ENCODE data around the gene ZNF740.

The ZNF740 gene

GRCh38 chr12:53224897-53225634, 44.5 kb downstream of the ZNF740 start:
- in situ Hi-C loops (cut with MboI; ENCODE audit: low sequenced_read_pairs, unreplicated experiment) = no loop called here
- TF ChIP-seq CTCF (IDR thresholded peaks at IDR 0.05; ENCODE audit: borderline replicate concordance, control extremely low read depth, extremely low read depth, insufficient read depth, missing control alignments) = no peak
- DNase-seq (ENCODE audit: low spot score) = no peak

GRCh38 chr12:53225635-53226424, 45.3 kb downstream of the ZNF740 start:
- DNase-seq (ENCODE audit: low spot score) = no peak
- no peak for TF ChIP-seq CTCF (IDR thresholded peaks at IDR 0.05; ENCODE audit: borderline replicate concordance, control extremely low read depth, extremely low read depth, insufficient read depth, missing control alignments)
- in situ Hi-C loops (cut with MboI; ENCODE audit: low sequenced_read_pairs, unreplicated experiment) = no loop called here

- in situ Hi-C loops (cut with MboI; ENCODE audit: low sequenced_read_pairs, unreplicated experiment) = no loop called here
- DNase-seq (ENCODE audit: low spot score) = no peak
- no peak for TF ChIP-seq CTCF (IDR thresholded peaks at IDR 0.05; ENCODE audit: borderline replicate concordance, control extremely low read depth, extremely low read depth, insufficient read depth, missing control alignments)
Observed at GRCh38 chr12:53226815-53227214, 46.3 kb downstream of the ZNF740 start.

- DNase-seq (ENCODE audit: low spot score) = no peak
- in situ Hi-C loops (cut with MboI; ENCODE audit: low sequenced_read_pairs, unreplicated experiment) = no loop called here
- TF ChIP-seq CTCF (IDR thresholded peaks at IDR 0.05; ENCODE audit: borderline replicate concordance, control extremely low read depth, extremely low read depth, insufficient read depth, missing control alignments) = no peak
Observed at GRCh38 chr12:53227341-53227740, 46.8 kb downstream of the ZNF740 start.

- in situ Hi-C loops (cut with MboI; ENCODE audit: low sequenced_read_pairs, unreplicated experiment) = no loop called here
- no peak for DNase-seq (ENCODE audit: low spot score)
- TF ChIP-seq CTCF (IDR thresholded peaks at IDR 0.05; ENCODE audit: borderline replicate concordance, control extremely low read depth, extremely low read depth, insufficient read depth, missing control alignments) = no peak
Observed at GRCh38 chr12:53227836-53228235, 47.3 kb downstream of the ZNF740 start.

- no peak for TF ChIP-seq CTCF (IDR thresholded peaks at IDR 0.05; ENCODE audit: borderline replicate concordance, control extremely low read depth, extremely low read depth, insufficient read depth, missing control alignments)
- no peak for DNase-seq (ENCODE audit: low spot score)
- in situ Hi-C loops (cut with MboI; ENCODE audit: low sequenced_read_pairs, unreplicated experiment) = no loop called here
Observed at GRCh38 chr12:53229454-53229853, 48.9 kb downstream of the ZNF740 start.

All from GM13976 (cell line).